ENCODE measurements around the gene DYDC1.
"Not testable (repeated sequence)": the region's sequence is repeated elsewhere in the genome, so short reads cannot be mapped to it uniquely, and the experiment has no call there.

DYDC1 gene

DNA sequence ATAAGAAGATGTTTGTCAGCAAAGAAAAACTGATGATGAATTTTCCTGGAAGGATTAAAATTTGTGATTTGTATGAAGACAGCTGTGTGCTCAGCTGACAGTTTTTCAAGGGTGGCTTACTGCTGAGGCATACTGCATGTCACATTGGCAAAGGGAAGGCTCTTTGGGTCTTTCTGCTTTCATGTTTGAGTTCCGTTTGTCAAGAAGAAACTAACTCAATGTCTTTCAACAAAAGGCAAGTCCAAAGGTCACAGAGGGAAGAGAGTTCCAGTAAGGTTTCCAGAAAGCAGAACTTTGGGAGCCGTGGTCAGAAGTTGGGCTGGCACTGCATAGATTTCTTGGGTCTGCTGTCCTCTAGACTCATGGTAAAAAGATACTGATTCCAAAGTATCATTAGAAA is 16.9 kb upstream of the DYDC1 start:
- H3K27ac ChIP-seq: no peak overlapping the region
- in situ Hi-C loops (cut with HindIII; ENCODE audit: low pct_ligation_motif_present, low sequenced_read_pairs): no loop called here

DNA sequence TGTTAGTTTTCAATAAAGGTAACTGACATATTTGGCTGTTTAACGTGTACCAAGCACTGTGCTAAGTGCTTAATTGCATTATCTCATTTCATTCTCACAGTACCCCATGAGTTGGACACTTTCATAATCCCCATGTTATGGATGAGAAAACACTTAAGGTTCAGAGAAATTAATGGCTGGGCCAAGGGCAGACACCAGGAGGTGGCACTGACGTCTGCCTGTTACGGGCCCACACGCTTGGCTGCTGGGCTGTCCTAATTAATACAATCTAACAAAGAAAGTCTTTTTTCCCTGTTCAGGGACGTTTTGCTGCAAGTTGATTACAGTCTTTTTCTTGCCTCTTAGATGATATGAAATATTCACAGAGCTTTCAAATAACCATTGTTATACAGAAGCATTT is 16.1 kb upstream of the DYDC1 start:
- TF ChIP-seq, protein P1, sequence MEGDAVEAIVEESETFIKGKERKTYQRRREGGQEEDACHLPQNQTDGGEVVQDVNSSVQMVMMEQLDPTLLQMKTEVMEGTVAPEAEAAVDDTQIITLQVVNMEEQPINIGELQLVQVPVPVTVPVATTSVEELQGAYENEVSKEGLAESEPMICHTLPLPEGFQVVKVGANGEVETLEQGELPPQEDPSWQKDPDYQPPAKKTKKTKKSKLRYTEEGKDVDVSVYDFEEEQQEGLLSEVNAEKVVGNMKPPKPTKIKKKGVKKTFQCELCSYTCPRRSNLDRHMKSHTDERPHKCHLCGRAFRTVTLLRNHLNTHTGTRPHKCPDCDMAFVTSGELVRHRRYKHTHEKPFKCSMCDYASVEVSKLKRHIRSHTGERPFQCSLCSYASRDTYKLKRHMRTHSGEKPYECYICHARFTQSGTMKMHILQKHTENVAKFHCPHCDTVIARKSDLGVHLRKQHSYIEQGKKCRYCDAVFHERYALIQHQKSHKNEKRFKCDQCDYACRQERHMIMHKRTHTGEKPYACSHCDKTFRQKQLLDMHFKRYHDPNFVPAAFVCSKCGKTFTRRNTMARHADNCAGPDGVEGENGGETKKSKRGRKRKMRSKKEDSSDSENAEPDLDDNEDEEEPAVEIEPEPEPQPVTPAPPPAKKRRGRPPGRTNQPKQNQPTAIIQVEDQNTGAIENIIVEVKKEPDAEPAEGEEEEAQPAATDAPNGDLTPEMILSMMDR (IDR thresholded peaks at IDR 0.05; ENCODE audit: low read depth, low read length, missing control alignments): no peak
- DNase-seq: no peak
- H3K4me3 ChIP-seq (ENCODE audit: low read depth, low read length): no peak overlapping the region
- no peak overlapping the region for H3K27ac ChIP-seq
- no peaks in the 10 kb centered on the region for H3K36me3 ChIP-seq (replicated peaks)
- no peaks in the 10 kb centered on the region for H3K27me3 ChIP-seq (replicated peaks)
- in situ Hi-C loops (cut with HindIII; ENCODE audit: low pct_ligation_motif_present, low sequenced_read_pairs): no loop called here

More for the DNA sequence above, 16.9 kb upstream of the DYDC1 start:
- Histone ChIP-seq H3K27me3 (replicated peaks) (no peaks in the 10 kb centered on the region), H3K4me3 (ENCODE audit: low read depth, low read length) (no peak overlapping the region), H3K36me3 (replicated peaks) (no peaks in the 10 kb centered on the region)
- TF ChIP-seq, protein P1 (IDR thresholded peaks at IDR 0.05; ENCODE audit: low read depth, low read length, missing control alignments): no peak
- DNase-seq: no peak

DNA sequence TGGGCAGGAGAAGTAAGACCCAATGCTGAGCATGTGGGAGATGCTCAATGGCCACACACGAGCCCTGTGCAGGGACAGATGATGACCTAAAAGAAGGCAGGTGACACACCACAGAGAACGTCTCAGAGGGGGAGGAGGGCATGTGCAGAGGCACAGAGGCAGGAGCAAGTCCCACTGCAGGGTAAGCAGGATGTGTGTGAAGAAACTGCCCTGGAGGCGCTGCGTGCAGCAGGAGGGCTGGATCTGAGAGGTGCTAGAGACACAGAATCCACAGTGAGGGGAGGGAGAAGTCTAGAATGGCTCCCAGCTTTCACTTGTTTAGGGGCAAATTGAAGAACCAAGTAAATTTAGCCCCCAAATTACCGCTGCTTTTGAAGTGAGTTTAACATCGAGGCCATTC is 14.9 kb upstream of the DYDC1 start:
- TF ChIP-seq, protein P1 (IDR thresholded peaks at IDR 0.05; ENCODE audit: low read depth, low read length, missing control alignments): no peak
- H3K27me3 ChIP-seq (replicated peaks): no peaks in the 10 kb centered on the region
- no peak for DNase-seq
- no peak overlapping the region for H3K4me3 ChIP-seq (ENCODE audit: low read depth, low read length)
- in situ Hi-C loops (cut with HindIII; ENCODE audit: low pct_ligation_motif_present, low sequenced_read_pairs): no loop called here
- H3K36me3 ChIP-seq (replicated peaks): no peaks in the 10 kb centered on the region
- no peak overlapping the region for H3K27ac ChIP-seq

DNA sequence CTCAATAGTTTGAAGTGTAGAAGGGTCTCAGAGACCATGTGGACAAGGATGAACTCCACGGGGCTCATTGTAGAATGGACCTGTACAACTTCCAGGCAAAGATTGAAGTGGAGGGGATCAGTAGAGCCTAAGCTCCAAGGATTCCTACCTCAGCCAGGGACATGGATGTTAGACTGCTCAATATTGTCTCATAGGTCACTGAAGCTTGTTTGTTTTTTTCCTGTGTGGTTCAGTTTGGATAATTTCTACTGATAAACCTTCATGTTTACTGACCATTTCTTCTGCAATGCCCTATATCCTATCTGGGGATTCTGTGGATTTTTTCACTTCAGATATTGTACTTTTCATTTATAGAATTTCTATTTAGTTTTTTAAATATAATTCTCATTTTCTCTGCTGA is 9.0 kb upstream of the DYDC1 start:
- H3K36me3 ChIP-seq (replicated peaks): no peaks in the 10 kb centered on the region
- no peak overlapping the region for H3K27ac ChIP-seq
- TF ChIP-seq, protein P1 (IDR thresholded peaks at IDR 0.05; ENCODE audit: low read depth, low read length, missing control alignments): no peak
- no peak for DNase-seq
- in situ Hi-C loops (cut with HindIII; ENCODE audit: low pct_ligation_motif_present, low sequenced_read_pairs): no loop called here
- no peak overlapping the region for H3K4me3 ChIP-seq (ENCODE audit: low read depth, low read length)
- no peaks in the 10 kb centered on the region for H3K27me3 ChIP-seq (replicated peaks)

DNA sequence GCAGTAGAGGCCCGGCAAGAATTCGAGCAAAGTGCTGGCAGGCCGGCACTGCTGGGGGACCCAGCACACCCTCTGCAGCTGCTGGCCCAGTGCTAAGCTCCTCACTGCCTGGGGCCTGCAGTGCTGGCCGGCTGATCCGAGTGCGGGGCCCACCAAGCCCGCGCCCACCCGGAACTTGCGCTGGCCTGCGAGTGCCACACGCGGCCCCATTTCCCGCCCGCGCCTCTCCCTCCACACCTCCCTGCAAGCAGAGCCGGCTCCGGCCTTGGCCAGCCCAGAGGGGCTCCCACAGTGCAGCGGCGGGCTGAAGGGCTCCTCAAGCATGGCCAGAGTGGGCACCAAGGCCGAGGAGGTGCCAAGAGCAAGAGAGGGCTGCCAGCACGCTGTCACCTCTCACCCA is 3.1 kb upstream of the DYDC1 start:
- no peak overlapping the region for H3K4me3 ChIP-seq (ENCODE audit: low read depth, low read length)
- in situ Hi-C loops (cut with HindIII; ENCODE audit: low pct_ligation_motif_present, low sequenced_read_pairs): no loop called here
- TF ChIP-seq, protein P1 (IDR thresholded peaks at IDR 0.05; ENCODE audit: low read depth, low read length, missing control alignments): no peak
- no peak overlapping the region for H3K27ac ChIP-seq
- DNase-seq: no peak
- H3K36me3 ChIP-seq (replicated peaks): no peaks in the 10 kb centered on the region
- H3K27me3 ChIP-seq (replicated peaks): peaks cover 11% of the 10 kb centered on the region

DNA sequence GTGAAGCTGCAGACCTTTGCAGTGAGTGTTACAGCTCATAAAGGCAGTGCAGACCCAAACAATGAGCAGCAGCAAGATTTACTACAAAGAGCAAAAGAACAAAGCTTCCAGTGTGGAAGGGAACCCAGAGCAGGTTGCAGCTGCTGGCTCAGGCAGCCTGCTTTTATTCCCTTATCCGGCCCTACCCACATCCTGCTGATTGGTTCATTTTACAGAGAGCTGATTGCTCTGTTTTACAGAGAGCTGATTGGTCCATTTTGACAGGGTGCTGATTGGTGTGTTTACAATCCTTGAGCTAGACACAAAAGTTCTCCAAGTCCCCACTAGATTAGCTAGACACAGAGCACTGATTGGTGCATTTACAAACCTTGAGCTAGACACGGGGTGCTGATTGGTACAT is 2.4 kb upstream of the DYDC1 start:
- DNase-seq; H3K27ac ChIP-seq; H3K36me3 ChIP-seq (replicated peaks); in situ Hi-C loops (cut with HindIII; ENCODE audit: low pct_ligation_motif_present, low sequenced_read_pairs); H3K4me3 ChIP-seq (ENCODE audit: low read depth, low read length): not testable (repeated sequence)
- H3K27me3 ChIP-seq (replicated peaks): peaks cover 11% of the 10 kb centered on the region
